HG03442 (cell line): ENCODE measurements around the gene STAC3.

ENCODE experiments used
- ATAC-seq: cut with Tn5 transposase; IDR thresholded peaks from one replicate; pipeline ENCODE4 v1.9.1; 2021; ENCODE audit warnings: mild to moderate bottlenecking, moderate library complexity; ENCODE audit not compliant: unreplicated experiment

STAC3 gene

DNA sequence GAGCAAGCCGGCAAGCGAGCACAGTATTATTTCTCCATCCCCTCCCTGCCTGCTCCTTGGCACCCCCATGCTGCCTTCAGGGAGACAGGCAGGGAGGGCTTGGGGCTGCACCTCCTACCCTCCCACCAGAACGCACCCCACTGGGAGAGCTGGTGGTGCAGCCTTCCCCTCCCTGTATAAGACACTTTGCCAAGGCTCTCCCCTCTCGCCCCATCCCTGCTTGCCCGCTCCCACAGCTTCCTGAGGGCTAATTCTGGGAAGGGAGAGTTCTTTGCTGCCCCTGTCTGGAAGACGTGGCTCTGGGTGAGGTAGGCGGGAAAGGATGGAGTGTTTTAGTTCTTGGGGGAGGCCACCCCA is 38.3 kb downstream of the STAC3 start:
- ATAC-seq, result no peak

DNA sequence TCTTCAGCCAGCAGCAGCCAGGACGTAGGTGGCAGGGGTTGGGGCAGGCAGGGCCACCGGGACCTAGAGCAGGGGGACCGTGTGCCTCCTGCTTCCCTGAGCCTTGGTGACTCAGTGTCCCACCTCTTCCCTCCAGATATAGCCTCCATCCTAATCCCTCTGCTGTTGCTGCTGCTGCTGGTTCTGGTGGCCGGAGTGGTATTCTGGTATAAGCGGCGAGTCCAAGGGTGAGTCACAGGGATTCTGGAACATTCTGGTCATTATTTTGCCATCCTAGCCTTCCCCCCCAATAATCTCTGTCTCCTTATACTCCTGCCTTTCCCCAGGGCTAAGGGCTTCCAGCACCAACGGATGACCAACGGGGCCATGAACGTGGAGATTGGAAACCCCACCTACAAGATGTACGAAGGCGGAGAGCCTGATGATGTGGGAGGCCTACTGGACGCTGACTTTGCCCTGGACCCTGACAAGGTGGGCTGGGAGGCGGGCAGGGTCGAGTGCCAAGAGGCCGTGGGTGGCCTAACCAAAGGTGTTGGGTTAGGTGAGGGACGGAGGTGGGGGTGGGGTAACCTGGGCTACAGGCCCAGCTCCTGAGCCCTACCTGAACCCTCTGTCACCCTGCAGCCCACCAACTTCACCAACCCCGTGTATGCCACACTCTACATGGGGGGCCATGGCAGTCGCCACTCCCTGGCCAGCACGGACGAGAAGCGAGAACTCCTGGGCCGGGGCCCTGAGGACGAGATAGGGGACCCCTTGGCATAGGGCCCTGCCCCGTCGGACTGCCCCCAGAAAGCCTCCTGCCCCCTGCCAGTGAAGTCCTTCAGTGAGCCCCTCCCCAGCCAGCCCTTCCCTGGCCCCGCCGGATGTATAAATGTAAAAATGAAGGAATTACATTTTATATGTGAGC is 38.9 kb downstream of the STAC3 start:
- no peak for ATAC-seq

DNA sequence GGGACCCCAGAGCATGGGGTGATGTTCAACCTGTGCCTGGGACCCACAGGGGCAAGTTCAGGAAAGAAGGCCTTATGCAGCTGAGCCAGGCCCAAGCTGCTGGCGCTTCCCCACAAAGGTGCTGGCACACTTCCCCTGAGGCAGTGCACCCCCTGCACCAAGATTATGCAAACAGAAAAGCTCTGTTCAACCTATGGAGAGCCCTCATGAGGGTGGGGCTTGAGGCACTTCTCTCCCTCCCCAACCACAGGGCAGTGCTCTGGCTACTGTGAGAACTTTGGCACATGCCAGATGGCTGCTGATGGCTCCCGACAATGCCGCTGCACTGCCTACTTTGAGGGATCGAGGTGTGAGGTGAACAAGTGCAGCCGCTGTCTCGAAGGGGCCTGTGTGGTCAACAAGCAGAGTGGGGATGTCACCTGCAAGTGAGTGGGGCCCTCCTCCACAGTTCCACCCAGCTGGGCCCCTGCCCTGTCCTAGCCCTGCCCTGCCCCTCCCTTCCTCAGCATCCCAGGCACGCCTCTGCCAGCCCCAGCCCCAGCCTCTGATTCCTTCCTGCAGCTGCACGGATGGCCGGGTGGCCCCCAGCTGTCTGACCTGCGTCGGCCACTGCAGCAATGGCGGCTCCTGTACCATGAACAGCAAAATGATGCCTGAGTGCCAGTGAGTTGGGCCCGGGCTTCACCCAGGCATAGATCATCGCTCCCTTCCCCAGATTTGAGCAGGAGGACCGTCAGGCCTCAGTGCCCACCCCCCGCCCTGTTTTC is 39.9 kb downstream of the STAC3 start:
- ATAC-seq, result no peak

DNA sequence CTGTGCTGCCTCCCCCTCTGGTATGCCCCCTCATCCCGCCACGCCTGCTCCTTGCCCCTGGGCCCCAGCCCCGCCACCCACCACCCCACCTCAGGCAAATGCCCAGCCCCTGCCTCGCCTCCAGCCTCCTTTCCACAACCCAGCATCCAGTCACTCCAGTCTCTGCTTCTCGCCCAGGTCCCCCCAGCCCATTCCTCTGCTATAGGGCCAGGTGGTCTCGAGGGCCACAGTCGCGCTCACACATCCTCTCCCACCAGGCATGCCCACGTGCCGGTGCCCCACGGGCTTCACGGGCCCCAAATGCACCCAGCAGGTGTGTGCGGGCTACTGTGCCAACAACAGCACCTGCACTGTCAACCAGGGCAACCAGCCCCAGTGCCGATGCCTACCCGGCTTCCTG is 40.5 kb downstream of the STAC3 start:
- no peak for ATAC-seq

DNA sequence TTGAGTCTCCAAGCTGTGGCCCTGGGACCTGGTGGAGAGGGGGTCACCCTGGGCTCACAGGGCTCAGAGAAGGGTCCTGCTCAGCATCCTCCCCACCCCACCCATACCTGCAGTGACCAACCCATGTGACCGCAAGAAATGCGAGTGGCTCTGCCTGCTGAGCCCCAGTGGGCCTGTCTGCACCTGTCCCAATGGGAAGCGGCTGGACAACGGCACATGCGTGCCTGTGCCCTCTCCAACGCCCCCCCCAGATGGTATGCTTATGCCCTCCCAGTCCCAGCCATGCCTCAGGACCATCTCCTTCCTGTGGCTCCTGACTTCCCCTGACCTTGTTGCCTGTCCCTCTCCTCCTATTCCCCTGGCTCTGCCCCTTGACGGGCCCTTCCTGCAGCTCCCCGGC is 41.1 kb downstream of the STAC3 start:
- ATAC-seq, result no peak

DNA sequence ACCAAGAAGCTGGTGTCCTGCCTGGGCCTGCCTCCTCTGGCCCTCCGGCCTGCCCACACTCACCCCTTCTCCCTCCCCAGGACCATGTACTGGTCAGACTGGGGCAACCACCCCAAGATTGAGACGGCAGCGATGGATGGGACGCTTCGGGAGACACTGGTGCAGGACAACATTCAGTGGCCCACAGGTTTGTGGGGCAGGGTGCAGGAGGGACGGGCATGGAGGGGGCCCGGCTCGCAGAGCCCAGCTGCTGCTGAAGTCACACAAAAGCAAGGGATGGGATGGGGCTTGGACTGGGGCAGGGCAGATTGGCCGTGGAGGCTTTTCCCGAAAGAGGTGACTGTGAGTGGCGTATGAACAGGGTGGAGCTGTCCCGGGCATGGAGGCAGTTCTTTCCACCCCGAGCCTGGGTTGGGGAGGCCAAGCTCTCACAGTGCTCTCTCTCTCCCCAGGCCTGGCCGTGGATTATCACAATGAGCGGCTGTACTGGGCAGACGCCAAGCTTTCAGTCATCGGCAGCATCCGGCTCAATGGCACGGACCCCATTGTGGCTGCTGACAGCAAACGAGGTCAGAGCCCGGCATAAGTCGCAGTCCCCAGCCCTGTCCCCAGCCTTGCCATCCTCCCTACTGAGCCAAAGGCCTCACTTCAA is 42.2 kb downstream of the STAC3 start:
- no peak for ATAC-seq

DNA sequence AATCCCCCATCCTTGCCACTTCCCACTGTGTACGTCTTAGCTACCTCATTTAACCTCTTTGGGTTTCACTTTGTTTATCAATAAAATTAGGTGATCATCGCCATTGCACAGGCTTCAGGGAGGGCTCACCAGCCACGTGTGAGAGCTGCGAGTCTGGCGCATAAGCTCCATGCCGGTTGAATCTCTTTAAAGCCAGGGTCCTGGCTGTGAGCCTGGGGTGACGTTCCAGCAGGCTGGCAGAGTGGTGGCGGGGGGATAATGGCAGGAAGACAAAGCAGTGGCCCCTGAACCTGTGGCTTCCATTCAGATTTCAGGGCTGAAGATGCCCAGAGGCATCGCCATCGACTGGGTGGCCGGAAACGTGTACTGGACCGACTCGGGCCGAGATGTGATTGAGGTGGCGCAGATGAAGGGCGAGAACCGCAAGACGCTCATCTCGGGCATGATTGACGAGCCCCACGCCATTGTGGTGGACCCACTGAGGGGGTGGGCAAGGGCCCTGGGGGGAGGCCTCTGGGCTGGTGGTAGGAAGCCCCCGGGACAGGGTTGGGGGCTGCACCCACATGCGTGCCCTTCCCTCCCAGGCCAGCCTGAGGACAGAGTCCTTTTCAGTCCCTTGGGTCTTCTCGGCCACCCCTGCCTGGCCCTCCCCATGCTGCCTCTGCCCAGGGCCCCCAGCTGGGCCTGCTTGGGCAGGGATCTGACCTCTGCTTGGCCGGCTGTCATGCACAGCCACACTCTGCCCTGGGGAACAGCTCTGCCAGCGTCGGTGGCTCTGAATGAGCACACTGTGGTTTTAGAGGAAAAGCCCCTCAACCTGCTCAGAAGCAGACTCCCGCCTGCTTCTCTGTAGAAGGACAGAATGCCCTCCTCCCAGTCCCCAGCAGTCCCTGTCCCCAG is 43.0 kb downstream of the STAC3 start:
- no peak for ATAC-seq

DNA sequence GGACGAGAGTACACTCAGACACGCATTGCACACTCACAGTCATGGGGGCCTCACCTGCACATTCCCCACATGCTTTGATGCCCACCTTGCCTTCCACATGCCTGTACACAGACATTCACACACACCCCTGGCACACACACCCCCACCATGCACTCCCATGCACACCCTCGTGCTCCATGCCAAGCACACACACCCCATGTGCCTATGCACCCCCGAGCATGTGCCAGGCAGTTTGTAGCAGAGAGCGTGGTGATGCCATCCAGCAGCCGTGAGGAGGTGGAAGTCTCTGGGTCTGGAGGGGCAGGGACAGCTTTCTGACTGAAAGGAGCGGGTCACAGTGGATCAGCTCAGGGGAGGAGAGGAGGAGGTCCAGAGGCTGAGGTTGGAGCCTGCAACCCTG is 45.1 kb downstream of the STAC3 start:
- ATAC-seq, result no peak

DNA sequence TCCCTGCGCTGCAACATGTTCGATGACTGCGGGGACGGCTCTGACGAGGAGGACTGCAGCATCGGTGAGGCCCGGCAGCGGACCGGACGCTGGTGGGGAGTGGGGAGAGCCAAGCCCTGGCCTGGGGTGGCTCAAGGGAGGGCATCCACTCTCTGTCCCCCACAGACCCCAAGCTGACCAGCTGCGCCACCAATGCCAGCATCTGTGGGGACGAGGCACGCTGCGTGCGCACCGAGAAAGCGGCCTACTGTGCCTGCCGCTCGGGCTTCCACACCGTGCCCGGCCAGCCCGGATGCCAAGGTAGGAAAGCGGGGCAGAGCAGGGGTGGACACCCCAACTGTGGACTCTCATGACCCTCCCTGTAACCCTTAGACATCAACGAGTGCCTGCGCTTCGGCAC is 45.8 kb downstream of the STAC3 start:
- ATAC-seq, result no peak

DNA sequence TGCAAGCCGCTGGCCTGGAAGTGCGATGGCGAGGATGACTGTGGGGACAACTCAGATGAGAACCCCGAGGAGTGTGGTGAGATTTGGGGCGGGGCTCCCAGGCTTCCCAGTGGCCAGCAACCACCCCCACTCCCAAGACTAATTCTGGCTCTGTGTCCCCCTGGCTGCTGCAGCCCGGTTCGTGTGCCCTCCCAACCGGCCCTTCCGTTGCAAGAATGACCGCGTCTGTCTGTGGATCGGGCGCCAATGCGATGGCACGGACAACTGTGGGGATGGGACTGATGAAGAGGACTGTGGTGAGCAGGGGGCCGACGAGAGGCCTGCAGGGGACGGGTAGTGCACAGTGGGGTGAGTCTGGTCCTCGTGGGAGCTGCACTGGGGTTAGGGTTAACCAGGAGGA is 46.5 kb downstream of the STAC3 start:
- no peak for ATAC-seq

DNA sequence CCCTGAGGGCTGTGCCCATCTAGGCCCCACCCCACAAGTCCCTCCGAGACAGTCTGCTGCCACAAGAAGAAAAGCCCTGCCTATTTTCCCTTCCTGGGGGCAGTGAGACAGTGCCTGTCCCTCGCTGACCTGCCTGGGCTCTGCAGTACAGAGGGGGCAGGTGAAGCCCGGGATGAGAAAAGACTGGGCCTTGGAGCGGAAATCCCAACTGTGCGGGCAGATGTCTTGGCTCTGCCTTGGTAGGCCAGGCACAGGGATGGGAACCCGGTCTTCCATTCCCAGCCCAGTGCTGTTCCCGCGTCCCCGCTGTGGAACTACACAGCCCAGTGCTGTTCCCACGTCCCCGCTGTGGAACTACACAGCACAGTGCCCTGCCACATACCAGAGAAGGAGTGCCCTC is 47.2 kb downstream of the STAC3 start:
- ATAC-seq, result no peak

DNA sequence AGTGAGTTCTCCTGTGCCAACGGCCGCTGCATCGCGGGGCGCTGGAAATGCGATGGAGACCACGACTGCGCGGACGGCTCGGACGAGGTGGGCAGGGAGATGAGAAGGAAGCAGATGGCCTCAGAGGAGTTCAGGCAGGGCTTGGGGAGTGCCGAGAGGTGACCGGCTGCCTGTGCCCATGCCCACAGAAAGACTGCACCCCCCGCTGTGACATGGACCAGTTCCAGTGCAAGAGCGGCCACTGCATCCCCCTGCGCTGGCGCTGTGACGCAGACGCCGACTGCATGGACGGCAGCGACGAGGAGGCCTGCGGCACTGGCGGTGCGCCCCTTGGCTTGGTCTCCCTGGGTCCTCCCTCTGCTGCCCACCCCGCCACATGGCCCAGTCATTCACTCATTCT is 47.8 kb downstream of the STAC3 start:
- ATAC-seq, result no peak

DNA sequence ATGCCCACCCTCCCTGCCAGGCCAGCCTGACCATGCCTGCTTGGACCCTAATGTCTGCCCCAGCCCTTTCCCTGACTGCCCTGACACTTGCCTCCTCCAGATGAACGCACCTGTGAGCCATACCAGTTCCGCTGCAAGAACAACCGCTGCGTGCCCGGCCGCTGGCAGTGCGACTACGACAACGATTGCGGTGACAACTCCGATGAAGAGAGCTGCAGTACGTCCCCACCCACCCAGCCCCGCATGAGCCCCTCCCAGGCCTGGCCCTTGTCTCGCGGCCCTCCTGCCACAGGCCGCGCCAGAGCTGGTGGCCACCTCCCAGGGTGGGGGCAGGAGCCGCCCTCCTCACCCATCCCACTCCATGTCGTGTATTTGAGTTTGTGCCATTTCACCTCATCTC is 48.7 kb downstream of the STAC3 start:
- no peak for ATAC-seq

DNA sequence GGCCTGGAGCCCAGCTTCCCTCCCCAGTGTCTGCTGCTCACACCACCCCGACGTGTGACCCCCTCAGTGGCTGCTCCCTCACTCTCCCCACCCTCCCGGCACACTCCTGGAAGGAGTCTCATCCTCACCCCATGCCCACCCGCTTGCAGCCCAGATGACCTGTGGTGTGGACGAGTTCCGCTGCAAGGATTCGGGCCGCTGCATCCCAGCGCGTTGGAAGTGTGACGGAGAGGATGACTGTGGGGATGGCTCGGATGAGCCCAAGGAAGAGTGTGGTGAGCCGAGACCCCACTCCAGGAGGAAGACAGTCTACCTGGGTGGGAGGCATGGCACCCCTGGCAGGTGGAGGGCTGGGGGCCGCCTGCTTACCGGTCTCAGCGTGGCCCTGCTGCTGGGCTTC is 49.4 kb downstream of the STAC3 start:
- ATAC-seq, result no peak

DNA sequence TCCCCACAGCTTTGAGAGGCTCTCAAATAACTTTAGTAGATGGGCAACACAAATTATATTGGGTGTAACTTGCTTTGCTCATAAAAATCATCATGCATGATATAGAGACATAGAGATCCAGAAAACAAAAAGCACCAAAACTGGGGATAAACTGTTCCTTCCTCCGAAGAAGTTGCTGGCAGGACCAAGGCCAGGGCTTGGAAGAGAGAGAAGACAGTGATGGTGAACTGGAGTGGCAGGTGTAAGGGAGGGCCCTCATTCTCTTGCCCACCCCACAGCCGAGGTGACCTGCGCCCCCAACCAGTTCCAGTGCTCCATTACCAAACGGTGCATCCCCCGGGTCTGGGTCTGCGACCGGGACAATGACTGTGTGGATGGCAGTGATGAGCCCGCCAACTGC is 49.8 kb downstream of the STAC3 start:
- no peak for ATAC-seq

DNA sequence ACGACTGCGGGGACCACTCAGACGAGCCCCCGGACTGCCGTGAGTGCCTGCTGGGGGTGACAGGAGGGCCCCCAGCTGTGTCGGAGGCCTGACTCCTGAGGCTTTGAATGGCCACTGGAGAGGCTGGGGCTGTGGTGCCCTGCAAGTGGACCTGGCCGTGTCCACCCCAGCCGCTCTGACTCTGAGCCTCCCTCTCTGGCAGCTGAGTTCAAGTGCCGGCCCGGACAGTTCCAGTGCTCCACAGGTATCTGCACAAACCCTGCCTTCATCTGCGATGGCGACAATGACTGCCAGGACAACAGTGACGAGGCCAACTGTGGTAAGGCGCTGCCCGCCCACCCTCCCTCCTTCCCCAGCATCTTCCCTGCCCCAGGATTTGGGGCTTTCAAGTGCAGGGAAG is 50.5 kb downstream of the STAC3 start:
- no peak for ATAC-seq

DNA sequence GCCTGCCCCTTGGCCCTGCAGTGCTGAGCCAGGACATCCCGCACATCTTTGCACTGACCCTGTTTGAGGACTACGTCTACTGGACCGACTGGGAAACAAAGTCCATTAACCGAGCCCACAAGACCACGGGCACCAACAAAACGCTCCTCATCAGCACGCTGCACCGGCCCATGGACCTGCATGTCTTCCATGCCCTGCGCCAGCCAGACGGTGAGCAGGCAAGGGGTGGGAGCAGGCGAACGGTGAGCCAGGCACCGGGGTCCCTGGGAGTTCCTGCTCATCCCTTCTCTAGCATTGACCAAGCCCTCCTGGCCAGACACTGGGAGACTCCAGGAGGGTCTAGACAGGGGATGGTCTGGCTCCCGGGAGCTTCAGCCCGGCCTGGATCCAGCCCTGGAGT is 51.8 kb downstream of the STAC3 start:
- no peak for ATAC-seq

DNA sequence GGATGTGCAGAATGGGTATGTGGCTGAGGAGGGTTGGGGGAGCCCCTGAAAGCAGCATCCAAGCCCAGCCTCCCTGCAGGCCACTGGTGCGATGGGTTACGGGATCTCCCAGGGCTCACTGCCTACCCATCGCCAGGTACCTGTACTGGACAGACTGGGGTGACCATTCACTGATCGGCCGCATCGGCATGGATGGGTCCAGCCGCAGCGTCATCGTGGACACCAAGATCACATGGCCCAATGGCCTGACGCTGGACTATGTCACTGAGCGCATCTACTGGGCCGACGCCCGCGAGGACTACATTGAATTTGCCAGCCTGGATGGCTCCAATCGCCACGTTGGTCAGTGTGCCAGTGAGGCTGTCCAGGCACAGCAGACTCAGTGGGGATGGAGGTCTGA is 52.7 kb downstream of the STAC3 start:
- ATAC-seq, result no peak

DNA sequence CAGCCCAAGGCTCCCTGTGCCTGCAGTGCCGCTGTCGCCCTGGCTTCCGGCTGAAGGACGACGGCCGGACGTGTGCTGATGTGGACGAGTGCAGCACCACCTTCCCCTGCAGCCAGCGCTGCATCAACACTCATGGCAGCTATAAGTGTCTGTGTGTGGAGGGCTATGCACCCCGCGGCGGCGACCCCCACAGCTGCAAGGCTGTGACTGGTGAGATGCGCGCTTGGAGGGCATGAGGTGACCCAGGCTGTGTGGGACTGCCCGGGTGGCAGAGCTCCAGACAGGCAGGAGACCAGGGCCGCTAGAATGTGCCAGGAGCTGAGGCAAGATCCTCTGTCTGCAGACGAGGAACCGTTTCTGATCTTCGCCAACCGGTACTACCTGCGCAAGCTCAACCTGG is 54.0 kb downstream of the STAC3 start:
- no peak for ATAC-seq

DNA sequence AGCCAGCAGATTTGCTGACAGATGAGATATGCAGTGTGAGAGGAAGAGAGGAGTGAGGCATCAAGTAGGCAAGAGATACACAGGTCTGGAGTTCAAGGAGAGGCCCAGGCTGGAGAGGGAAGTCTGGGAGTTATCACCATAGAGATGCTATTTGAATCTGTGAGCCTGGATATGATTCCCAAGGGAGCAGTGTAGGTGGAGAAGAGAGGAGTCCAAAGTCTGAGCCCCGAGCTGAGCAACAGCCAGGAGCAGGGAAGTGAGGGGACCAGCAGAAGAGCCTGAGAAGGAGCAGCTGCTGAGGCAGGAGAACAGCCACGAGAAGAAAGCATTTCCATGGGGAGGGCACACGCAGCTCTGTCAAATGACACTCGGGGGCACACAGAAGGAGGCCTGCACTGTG is 54.5 kb downstream of the STAC3 start:
- ATAC-seq, result no peak
